ENCODE measurements around the gene KANSL3.
"Not testable (repeated sequence)": the region's sequence is repeated elsewhere in the genome, so short reads cannot be mapped to it uniquely, and the experiment has no call there.

KANSL3 gene

DNA sequence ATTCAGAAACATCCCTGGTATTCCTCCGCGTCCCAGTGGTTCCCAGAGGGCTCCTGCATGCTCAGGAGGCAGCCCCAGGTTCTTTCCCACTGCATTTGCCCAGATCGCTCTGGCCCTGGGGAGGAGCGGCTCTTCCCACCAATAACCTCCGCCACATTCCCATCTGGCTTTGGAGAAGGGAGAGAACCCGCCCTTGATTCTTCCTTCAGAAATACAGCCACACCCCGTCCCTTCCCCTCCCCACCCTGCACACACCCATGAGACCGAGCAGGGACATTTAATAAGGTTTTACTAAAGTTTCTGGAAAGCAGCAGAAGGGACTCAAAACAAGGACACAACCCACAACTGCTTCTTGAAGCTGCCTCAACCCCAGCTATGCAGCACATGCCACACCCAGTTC is 79.6 kb downstream of the KANSL3 start:
- DNase-seq (ENCODE audit: low read depth), result no peak
- TF ChIP-seq CTCF (conservative IDR thresholded peaks at IDR 0.05; ENCODE audit: low read length), result no peak
- H3K4me3 ChIP-seq (ENCODE audit: low read length), result no peak overlapping the region

GRCh38 chr2:96558061-96558460 is 80.1 kb downstream of the KANSL3 start:
- DNase-seq (ENCODE audit: low read depth), result no peak
- H3K4me3 ChIP-seq (ENCODE audit: low read length), result no peak overlapping the region
- no peak for TF ChIP-seq CTCF (conservative IDR thresholded peaks at IDR 0.05; ENCODE audit: low read length)

DNA sequence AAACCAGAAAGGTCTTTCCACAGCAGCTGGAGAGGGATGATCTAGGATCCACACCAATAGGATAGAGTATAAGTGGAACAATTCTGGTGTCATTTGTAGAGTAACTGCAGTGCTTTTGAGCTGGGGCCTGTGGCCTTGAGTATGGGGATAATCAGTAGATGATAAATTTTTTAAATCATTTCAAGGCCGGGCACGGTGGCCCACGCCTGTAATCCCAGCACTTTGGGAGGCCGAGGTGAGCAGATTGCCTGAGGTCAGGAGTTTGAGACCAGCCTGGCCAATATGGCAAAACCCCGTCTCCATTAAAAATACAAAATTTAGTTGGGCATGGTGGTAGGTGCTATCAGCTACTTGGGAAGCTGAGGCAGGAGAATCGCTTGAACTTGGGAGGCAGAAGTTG is 80.7 kb downstream of the KANSL3 start:
- not testable (repeated sequence) for DNase-seq (ENCODE audit: low read depth); H3K4me3 ChIP-seq (ENCODE audit: low read length)

GRCh38 chr2:96556441-96557330 is 81.4 kb downstream of the KANSL3 start:
- H3K4me3 ChIP-seq (ENCODE audit: low read length), result no peak overlapping the region
- DNase-seq (ENCODE audit: low read depth), result peak; percentile 73
- TF ChIP-seq CTCF (conservative IDR thresholded peaks at IDR 0.05; ENCODE audit: low read length), result no peak

DNA sequence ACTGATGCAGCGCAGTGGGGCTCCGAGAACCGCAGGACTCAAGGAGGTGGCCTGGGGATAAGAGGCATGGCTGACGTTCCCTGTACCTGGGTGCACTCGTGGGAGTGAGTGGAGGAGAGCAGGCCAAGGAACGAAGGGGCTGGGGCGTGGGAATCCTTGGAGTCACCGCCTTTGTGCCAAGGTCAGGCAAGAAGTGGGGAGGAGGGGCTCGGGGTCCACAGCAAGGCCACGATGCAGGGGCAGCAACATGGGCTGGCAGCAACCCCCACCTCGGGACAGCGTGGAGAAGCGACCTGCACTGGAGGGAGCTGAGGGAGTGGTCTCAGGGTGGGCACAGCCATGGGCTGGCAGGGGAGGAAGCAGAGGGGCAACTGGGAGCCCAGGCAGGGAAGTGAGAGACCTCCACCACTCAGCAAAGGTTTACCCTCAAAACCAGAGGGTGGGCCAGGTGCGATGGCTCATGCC is 82.9 kb downstream of the KANSL3 start:
- no peak overlapping the region for H3K4me3 ChIP-seq (ENCODE audit: low read length)
- no peak for DNase-seq (ENCODE audit: low read depth)
- no peak for TF ChIP-seq CTCF (conservative IDR thresholded peaks at IDR 0.05; ENCODE audit: low read length)

GRCh38 chr2:96554293-96555145 is 83.6 kb downstream of the KANSL3 start:
- H3K4me3 ChIP-seq (ENCODE audit: low read length), result no peak overlapping the region
- peak; percentile 62 for DNase-seq (ENCODE audit: low read depth)
- TF ChIP-seq CTCF (conservative IDR thresholded peaks at IDR 0.05; ENCODE audit: low read length), result peak; percentile 84

DNA sequence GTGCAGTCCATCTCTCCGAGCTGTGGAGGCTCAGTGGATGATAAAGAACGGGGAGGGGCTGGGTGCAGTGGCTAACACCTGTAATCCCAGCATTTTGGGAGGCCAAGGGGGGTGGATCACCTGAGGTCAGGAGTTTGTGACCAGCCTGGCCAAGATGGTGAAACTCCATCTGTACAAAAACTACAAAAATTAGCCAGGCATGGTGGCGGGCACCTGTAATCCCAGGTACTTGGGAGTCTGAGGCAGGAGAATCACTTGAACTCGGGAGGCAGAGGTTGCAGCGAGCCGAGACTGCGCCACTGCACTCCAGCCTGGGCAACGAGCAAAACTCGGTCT is 84.2 kb downstream of the KANSL3 start:
- not testable (repeated sequence) for DNase-seq (ENCODE audit: low read depth); H3K4me3 ChIP-seq (ENCODE audit: low read length)

Measured in AG10803 (cell line).